Natural killer cell treated with Interleukin-12 subunit alpha and Interleukin-12 subunit beta and Interleukin-15 and Interleukin-18, amount 100 ng/mL, for 72 hours (primary cell): ENCODE data around the gene NALCN. TPM values are rescaled to one million over a fixed set of nuclear protein-coding genes. Genes with fewer than 3 reads are reported as not detected.

Experiments used
- ATAC-seq, 2 donors: fragments of 150-1000 bp; cut with Tn5 transposase in 1 of 2; sonication (Bioruptor Pico), chemical (Tn5 transposase) in 1 of 2; 2 replicates each; pipeline ENCODE4 v1.10.0; 2021
- DNase-seq: peaks from one replicate; pipeline ENCODE4 v3.0.0; 2022; ENCODE audit warnings: low spot score
- H3K27ac Mint-ChIP-seq, 2 donors: 1 replicate in 1 of 2; 2 replicates in 1 of 2; pipeline ENCODE4 v1.8.0; 2022; ENCODE audit warnings: mixed read lengths in 2 of 2, mild to moderate bottlenecking in 1 of 2, moderate library complexity in 1 of 2
- H3K27me3 Mint-ChIP-seq, 2 donors: 1 replicate in 1 of 2; 2 replicates in 1 of 2; pipeline ENCODE4 v1.8.0; 2022; ENCODE audit warnings: mixed read lengths in 2 of 2
- H3K36me3 Mint-ChIP-seq: one replicate; pipeline ENCODE4 v1.8.0; 2022; ENCODE audit warnings: mixed read lengths
- H3K4me1 Mint-ChIP-seq, 2 donors: 1 replicate in 1 of 2; 2 replicates in 1 of 2; pipeline ENCODE4 v1.8.0; 2022; ENCODE audit warnings: low read depth in 2 of 2, mixed read lengths in 2 of 2, mild to moderate bottlenecking in 1 of 2
- H3K4me3 Mint-ChIP-seq: one replicate; pipeline ENCODE4 v1.8.0; 2022; ENCODE audit warnings: mixed read lengths
- H3K9me3 Mint-ChIP-seq: 2 replicates; pipeline ENCODE4 v1.8.0; 2022; ENCODE audit warnings: mixed read lengths
- total RNA-seq, 2 donors: library from RNA; stranded (reverse); gene quantifications; one replicate each; pipeline ENCODE4 v1.2.3, GENCODE V29; 2022

Gene NALCN
- total RNA-seq, result not detected

DNA sequence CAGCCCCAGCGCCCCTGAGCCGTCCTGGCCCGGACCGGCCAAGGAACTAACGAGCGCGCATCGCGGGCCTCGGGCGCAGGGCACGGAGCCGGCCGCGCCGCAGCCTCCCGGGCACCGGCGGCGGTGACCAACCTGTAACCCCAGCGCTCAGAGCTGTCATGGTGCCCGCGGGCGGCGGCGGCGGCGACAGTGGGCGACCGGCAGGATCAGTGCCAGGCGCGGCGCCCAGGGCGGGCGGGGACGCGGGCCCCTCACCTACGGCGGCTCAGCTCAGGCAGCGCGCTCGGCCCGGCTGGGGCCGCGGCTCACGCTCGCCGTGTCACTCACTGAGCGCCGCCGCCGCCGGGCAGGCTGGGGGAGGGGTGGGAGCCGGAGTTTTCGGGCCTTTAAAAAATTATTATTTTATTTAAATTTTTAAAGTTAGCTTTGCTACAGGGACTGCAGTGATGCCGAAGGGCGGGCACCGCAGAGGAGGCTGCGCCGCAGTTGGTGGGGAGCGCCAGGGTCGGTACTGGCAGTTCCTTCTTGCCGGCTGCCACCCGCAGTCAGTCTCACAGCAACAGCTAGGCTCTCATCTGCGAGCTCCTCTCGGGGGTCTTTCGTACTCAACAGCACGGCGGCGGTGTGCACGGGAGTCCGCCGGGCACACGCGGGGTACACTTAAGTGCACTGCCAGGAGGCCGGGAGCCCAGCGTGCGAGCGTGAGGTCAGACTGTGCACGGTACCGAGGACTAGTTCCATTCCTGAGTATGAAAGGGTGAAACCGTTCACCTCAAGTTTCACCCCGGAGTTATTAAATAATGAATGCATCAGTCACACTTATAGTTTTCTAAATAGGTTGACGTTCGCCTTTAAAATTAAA is at the start of gene NALCN:
Gene NALCN (minus strand): TSS at position 328 of the 862 bp plus-strand sequence. CDS start 17,382 bp downstream, outside the sequence.
- ATAC-seq (peak in 1 of 2 donors; percentile 24), DNase-seq (no peak)
- H3K4me3 Mint-ChIP-seq, result no peak within 1 kb of the TSS
- peaks cover 12 to 21% of the 10 kb centered on the region in 2 donors for H3K27me3 Mint-ChIP-seq
- H3K4me1 Mint-ChIP-seq, result no peaks in the 10 kb centered on the region
- no peak within 1 kb of the TSS for H3K27ac Mint-ChIP-seq
- H3K9me3 Mint-ChIP-seq, result no peaks in the 10 kb centered on the region
- no peaks in the 10 kb centered on the region for H3K36me3 Mint-ChIP-seq

DNA sequence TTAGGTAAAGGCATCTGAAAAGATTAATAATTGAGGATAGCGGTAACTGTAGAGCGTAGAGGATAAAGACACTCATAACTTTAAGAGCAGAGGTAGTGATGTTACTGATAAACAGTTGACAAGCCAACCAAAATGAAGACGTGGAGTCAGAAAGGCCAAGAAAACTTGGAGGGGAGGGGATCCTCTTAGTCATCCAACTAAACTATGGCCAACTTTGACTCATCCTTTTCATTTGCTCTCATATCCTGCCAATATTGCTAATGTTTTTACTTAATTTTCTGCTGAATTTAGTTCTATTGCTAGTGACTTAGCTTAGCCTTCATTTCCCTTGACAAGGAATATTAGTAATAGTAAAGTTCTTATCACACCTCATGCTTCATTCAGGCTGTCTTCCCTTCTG is 49.6 kb upstream of the NALCN start:
- no peak overlapping the region for H3K4me3 Mint-ChIP-seq
- H3K27ac Mint-ChIP-seq, result no peak overlapping the region
- H3K4me1 Mint-ChIP-seq, result no peaks in the 10 kb centered on the region
- DNase-seq (no peak), ATAC-seq (no peak)
- peaks cover 0 to 6% of the 10 kb centered on the region in 2 donors for H3K27me3 Mint-ChIP-seq
- H3K9me3 Mint-ChIP-seq, result no peaks in the 10 kb centered on the region
- no peaks in the 10 kb centered on the region for H3K36me3 Mint-ChIP-seq

DNA sequence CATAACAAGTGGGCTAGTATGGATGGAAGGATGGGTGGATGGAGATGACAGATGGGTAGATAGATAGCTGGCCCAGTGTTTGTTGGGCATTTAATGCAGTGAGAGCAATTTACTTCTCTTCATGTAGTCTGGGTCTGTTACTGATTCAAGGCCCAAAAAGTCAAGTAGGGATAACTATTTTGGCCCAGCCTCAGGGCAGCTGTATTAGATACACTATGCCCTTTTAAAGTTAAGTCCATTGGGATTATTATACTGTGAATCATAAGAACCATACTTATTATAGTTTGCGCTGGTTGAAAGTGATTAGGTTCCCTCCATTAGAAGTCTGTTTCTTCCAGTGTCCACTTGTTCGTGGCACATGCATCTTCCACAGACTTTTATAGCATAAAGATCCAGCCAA is 40.9 kb upstream of the NALCN start:
- H3K36me3 Mint-ChIP-seq, result no peaks in the 10 kb centered on the region
- H3K27me3 Mint-ChIP-seq, result peaks cover 8 to 12% of the 10 kb centered on the region in 2 donors
- H3K27ac Mint-ChIP-seq, result no peak overlapping the region
- no peak for DNase-seq
- no peak overlapping the region for H3K4me3 Mint-ChIP-seq
- H3K9me3 Mint-ChIP-seq, result peaks cover 5% of the 10 kb centered on the region
- peaks cover 0 to 3% of the 10 kb centered on the region in 2 donors for H3K4me1 Mint-ChIP-seq
- no peak for ATAC-seq

DNA sequence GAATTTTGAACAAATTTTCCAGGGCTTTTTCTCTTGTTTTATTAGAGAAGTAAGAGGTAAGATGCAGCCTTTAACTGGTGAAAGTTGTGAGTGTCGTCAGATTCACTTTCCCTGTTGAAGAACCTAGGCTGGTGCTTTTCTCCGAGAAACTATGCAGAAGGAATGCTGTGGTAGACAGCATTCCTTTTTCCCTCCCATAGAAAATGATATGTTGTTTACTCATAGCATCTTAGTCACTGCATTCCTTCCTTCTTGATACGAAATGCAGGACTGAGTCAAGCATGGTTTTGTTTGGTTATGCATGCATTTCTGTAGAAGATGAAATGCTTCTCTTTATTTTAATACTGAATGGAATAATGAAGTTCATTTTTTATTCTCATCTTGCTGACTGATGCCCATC is 39.6 kb upstream of the NALCN start:
- Mint-ChIP-seq H3K4me1 (peaks cover 0 to 3% of the 10 kb centered on the region in 2 donors), H3K4me3 (no peak overlapping the region), H3K27me3 (peaks cover 8 to 20% of the 10 kb centered on the region in 2 donors), H3K36me3 (no peaks in the 10 kb centered on the region), H3K27ac (no peak overlapping the region), H3K9me3 (peaks cover 5% of the 10 kb centered on the region)
- no peak for ATAC-seq
- no peak for DNase-seq

DNA sequence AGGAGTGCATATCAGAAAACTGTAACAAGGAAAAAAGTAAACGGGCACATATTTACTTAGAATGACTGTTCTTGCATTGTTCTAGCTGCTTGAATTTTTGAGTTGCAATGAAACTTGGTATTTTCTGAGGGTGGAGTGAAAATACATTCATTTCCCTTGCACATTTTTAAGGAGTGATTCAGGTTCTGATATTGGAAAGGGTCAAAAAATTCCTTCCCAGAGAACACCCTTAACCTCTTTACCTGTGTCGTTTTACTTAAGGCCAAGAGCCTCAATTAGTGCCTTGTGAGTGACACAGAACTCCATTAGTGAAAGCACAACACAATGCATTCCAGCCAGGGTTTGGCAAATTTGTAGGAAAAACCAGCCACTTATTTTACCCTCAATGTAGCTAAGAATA is 38.5 kb upstream of the NALCN start:
- peak overlapping the region; percentile 47 for H3K4me3 Mint-ChIP-seq
- no peak for ATAC-seq
- peaks cover 8 to 20% of the 10 kb centered on the region in 2 donors for H3K27me3 Mint-ChIP-seq
- DNase-seq, result no peak
- peaks cover 0 to 3% of the 10 kb centered on the region in 2 donors for H3K4me1 Mint-ChIP-seq
- no peak overlapping the region for H3K27ac Mint-ChIP-seq
- H3K36me3 Mint-ChIP-seq, result no peaks in the 10 kb centered on the region
- H3K9me3 Mint-ChIP-seq, result no peaks in the 10 kb centered on the region

DNA sequence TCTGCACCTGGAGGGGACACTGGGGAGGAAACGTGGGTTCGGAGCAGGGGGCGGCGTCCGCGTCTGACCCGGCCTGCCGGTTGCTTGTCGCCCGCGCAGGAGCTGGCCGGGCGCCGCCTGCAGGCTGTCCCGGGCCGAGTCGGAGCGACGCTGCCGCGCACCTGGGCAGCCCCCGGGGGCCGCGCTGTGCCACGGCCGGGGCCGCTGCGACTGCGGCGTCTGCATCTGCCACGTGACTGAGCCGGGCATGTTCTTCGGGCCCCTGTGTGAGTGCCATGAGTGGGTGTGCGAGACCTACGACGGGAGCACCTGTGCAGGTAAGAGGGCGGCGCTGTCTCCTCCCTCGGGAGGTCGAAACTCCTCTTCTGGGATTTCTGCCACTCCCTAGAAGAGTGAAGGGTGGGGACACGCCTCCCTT is 37.5 kb upstream of the NALCN start:
- H3K9me3 Mint-ChIP-seq, result no peaks in the 10 kb centered on the region
- H3K4me1 Mint-ChIP-seq, result peaks cover 0 to 3% of the 10 kb centered on the region in 2 donors

DNA sequence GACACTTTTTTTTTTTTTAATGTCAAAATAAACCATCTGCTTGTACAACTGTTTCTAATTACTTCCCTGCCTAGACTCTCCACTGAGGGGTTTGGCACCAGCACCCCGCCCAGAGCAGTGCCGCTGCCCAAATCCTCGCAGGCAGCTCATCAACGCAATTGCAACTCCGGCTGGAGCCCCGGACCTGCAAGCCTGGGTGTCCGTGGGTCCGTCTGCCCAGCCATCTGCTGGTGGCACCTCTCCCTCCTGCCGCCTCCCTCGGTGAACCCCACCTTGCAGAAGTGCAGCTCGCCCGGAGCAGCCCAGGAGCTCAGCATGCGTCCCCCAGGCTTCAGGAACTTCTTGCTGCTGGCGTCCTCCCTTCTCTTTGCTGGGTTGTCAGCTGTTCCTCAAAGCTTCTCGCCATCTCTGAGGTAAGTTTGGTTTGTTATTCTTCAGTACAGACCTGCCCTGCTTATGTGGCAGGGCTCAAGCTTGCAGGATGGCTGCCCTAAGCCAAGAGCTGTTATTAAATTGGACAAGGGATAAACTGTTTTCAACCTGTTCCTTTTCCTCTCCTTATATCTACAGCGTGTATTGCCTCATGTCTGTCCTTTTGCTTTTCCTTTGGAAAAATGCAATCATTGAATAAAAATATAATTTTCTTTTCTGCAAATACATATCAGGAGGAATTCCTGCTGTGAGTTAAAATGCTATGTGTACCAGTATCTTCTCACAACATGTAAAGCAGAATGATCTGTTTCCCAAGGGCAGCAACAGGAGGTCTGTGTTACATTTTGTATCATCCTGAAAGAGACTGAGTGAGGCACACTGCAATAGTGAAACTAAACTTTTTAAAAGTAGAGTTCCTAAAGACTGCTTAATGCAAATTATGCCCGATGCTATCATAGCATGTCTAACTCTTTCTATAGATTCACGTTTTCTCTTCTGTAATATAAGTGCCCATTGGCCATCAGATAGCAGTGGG is 36.5 kb upstream of the NALCN start, which contains the start of gene ITGBL1:
Gene ITGBL1 (plus strand): TSS at position 157 of the 967 bp plus-strand sequence. CDS start 159 bp downstream, at position 316.
- DNase-seq, result no peak
- no peaks in the 10 kb centered on the region for H3K9me3 Mint-ChIP-seq
- no peak within 1 kb of the TSS for H3K27ac Mint-ChIP-seq
- peaks cover 8 to 20% of the 10 kb centered on the region in 2 donors for H3K27me3 Mint-ChIP-seq
- H3K36me3 Mint-ChIP-seq, result no peaks in the 10 kb centered on the region
- ATAC-seq, result no peak
- H3K4me3 Mint-ChIP-seq, result no peak within 1 kb of the TSS
- H3K4me1 Mint-ChIP-seq, result peaks cover 0 to 3% of the 10 kb centered on the region in 2 donors

More for the DNA sequence above, 37.5 kb upstream of the NALCN start:
- H3K36me3 Mint-ChIP-seq, result no peaks in the 10 kb centered on the region
- H3K4me3 Mint-ChIP-seq, result no peak overlapping the region
- peaks cover 8 to 20% of the 10 kb centered on the region in 2 donors for H3K27me3 Mint-ChIP-seq
- no peak for DNase-seq
- H3K27ac Mint-ChIP-seq, result no peak overlapping the region
- ATAC-seq, result no peak

DNA sequence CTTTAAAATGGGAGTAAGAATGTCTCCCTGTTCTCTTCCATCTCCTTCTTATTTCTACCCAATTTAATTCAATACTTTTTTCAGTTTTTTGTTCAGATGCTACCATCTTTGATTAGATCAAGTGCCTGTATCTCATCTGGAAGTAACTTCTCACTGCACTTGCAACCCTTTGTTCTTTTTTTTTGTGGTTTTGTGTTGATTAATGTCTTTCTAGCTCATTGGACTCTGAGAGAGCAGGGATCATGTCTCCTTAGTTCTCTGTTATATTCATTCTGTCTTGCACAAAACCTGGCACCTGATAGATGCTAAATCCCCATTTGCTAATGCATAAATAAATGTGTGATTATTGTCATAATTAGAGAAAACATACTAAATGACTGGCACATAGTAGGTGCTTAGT is 35.3 kb upstream of the NALCN start:
- H3K36me3 Mint-ChIP-seq, result no peaks in the 10 kb centered on the region
- no peak overlapping the region for H3K4me3 Mint-ChIP-seq
- no peak for ATAC-seq
- H3K4me1 Mint-ChIP-seq, result peaks cover 0 to 3% of the 10 kb centered on the region in 2 donors
- no peak for DNase-seq
- H3K9me3 Mint-ChIP-seq, result no peaks in the 10 kb centered on the region
- H3K27ac Mint-ChIP-seq, result no peak overlapping the region
- peaks cover 8 to 20% of the 10 kb centered on the region in 2 donors for H3K27me3 Mint-ChIP-seq

DNA sequence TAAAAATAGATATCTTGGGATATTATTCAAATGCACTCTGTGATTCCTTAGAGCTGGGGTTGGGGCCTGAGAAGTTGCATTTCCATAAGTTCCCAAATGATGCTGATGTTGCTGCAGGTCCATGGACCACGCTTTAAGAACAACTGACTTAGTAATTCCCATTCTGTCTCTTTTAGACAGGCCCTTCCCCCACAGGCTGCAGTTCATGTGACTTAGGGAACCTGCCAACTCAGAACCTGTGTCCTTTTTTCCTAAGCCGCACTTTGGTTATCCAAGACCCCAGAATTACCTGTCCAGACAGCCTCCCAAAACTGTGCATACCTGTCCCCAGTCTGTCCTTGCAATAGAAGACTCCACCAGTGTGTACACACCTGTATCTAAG is 34.4 kb upstream of the NALCN start:
- no peaks in the 10 kb centered on the region for H3K9me3 Mint-ChIP-seq

DNA sequence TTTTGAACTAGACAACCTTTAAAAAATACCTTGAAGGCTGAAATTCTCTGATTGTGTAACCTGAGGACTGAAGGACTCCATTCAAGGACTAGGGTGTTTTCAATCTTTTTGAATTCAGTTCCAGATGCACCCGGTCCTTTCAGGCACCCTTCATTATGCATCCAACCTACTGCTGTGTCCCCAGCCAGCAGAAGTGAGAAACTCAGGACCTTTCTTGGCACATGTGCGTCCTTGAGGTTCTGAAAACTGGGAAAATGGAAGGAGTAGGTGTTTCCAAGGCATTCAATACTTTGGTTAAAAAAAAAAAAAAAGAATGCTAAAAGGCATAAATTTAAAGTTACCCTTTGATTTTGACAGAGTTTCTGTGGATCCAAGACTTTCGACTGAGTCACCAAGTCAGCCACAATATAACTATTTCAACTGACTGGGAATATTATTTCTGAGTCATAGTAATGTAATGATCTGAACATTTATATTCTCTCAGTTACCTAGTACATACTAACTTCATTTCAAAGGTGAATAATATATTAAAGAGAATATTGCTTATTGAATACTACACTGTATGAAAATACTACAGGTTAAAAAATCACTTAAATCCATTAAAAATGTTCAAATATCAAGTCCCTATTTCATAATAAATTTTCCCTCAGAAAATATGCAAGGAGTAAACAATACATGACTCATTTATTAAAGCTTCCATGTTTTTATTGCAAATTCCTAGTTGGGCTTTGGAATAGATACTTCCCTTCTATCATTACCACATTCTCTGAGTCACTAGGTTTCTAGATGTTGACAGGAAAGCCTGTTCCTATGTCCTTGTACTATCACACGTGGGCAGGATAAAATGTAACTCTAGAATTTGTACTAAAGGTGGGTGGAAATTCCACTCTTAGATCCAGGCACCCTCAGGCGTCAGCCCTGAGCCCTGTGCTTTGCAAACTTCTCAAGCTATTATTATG is 33.8 kb upstream of the NALCN start:
- no peaks in the 10 kb centered on the region for H3K9me3 Mint-ChIP-seq
- peaks cover 0 to 3% of the 10 kb centered on the region in 2 donors for H3K4me1 Mint-ChIP-seq
- peaks cover 8 to 19% of the 10 kb centered on the region in 2 donors for H3K27me3 Mint-ChIP-seq
- no peak overlapping the region for H3K4me3 Mint-ChIP-seq
- ATAC-seq (no peak), DNase-seq (no peak)
- no peak overlapping the region for H3K27ac Mint-ChIP-seq
- no peaks in the 10 kb centered on the region for H3K36me3 Mint-ChIP-seq

More for the DNA sequence above, 34.4 kb upstream of the NALCN start:
- H3K36me3 Mint-ChIP-seq, result no peaks in the 10 kb centered on the region
- H3K4me1 Mint-ChIP-seq, result peaks cover 0 to 3% of the 10 kb centered on the region in 2 donors
- peaks cover 8 to 20% of the 10 kb centered on the region in 2 donors for H3K27me3 Mint-ChIP-seq
- no peak overlapping the region for H3K4me3 Mint-ChIP-seq
- DNase-seq (no peak), ATAC-seq (no peak)
- H3K27ac Mint-ChIP-seq, result no peak overlapping the region

DNA sequence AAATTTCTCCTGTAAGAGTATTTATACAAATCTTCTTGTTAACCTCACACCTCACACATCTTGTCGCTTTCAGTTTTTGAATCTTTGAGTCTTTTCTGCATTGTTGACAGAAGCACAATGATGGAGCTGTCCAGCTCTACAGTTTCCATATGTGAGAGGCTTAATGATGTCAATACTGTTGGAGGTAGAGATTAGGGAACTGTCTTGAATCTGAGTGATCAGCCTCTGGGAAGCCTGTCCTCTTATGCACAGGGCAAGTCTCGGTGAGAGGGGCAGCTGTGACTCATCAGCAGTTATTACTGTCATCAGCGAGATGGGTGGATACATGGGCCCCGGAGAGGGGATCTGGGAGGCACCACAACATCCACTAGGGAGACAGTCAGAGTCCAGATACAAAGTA is 31.5 kb upstream of the NALCN start:
- H3K36me3 Mint-ChIP-seq, result no peaks in the 10 kb centered on the region
- peaks cover 0 to 15% of the 10 kb centered on the region in 2 donors for H3K27me3 Mint-ChIP-seq
- H3K4me3 Mint-ChIP-seq, result no peak overlapping the region
- ATAC-seq (no peak), DNase-seq (no peak)
- H3K4me1 Mint-ChIP-seq, result no peaks in the 10 kb centered on the region
- H3K9me3 Mint-ChIP-seq, result peaks cover 5% of the 10 kb centered on the region
- H3K27ac Mint-ChIP-seq, result no peak overlapping the region

DNA sequence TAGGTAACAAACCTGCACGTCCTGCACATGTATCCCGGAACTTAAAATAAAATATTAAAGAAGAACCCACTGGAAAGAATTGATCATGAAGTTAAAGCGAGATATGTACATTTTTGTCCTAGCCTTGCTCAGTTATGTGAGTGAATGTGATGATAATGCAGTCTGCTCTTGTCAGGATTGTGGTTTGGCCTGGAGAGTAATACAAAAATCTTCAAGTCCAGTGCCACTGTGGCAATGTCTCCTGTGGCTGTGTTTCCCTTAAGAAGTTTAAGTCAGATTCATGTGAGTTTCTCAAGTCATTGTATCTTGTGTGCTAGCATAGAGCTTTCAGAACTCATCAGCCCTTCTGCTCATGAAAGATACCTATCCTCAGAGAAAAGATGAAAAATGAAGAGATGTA is 18.2 kb upstream of the NALCN start:
- Mint-ChIP-seq H3K9me3 (peaks cover 3% of the 10 kb centered on the region), H3K36me3 (no peaks in the 10 kb centered on the region), H3K4me3 (no peak overlapping the region), H3K27me3 (peaks cover 0 to 7% of the 10 kb centered on the region in 2 donors), H3K4me1 (no peaks in the 10 kb centered on the region), H3K27ac (no peak overlapping the region)
- ATAC-seq, result no peak
- no peak for DNase-seq

DNA sequence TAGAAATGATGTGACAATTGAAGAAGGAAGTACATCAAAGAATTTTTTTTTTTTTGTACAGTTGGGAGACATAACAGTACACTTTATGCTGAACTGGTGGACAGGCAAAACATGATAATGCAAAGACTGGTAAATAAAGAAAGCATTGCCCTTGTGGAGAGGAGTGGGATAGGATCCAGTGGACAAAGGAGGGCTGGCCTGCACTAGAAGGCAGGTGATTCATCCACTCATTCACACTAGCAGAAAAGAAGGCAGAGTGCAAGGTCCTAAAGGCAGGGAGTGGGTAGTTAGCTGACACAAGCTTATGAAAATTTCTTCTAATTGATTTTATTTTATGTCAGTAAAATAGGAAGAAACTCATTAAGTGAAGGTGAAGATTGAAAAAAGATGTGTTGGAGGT is 17.6 kb upstream of the NALCN start:
- DNase-seq, result no peak
- Mint-ChIP-seq H3K4me3 (no peak overlapping the region), H3K27me3 (peaks cover 0 to 8% of the 10 kb centered on the region in 2 donors), H3K4me1 (no peaks in the 10 kb centered on the region), H3K27ac (no peak overlapping the region), H3K36me3 (no peaks in the 10 kb centered on the region), H3K9me3 (peaks cover 3% of the 10 kb centered on the region)
- no peak for ATAC-seq
